GM19023 (cell line): ENCODE measurements around the gene POLR2J3.
"Not testable (repeated sequence)": the region's sequence is repeated elsewhere in the genome, so short reads cannot be mapped to it uniquely, and the experiment has no call there.

ENCODE experiments used
- ATAC-seq: cut with Tn5 transposase; IDR thresholded peaks from one replicate; pipeline ENCODE4 v1.9.1; 2021; ENCODE audit warnings: mild to moderate bottlenecking, moderate library complexity; ENCODE audit not compliant: unreplicated experiment

The POLR2J3 gene

GRCh38 chr7:102527182-102527581 is 45.2 kb downstream of the POLR2J3 start:
- not testable (repeated sequence) for ATAC-seq

DNA sequence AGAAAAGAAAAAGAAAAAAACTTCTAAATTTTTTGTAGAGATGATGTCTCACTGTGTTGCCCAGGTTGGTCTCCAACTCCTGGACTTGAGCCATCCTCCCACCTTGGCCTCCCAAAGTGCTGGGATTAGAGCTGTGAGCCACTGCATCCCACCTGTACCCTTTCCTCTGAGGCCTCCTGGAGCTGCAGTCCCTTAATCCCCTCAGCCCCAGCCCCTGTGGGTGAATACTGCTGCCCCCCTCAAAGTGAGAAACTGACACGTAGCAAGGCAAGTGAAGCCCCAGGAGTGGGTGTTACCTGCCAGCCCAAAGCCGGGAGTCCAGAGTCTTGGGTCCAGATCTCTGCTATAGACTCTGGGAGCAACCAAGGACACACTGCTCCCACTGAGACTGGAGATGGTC is 47.6 kb downstream of the POLR2J3 start:
- ATAC-seq = not testable (repeated sequence)

DNA sequence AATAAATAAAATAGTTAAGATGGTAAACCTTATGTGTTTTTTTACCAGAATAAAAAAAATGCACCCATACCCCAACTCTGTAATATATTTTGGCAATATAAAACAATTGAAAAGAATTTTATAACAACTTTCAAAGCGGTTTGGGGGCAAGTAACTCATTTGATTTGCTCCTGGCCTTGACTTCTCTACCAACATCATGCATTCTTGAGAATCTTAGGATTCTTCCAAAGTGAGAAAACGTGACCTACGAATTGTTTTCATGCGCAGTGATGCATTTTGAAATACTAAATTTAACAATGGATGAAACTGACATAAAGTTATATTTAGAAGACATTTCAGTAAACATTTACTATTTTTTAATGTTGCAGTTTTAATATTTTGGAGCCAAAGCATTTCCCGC is 51.6 kb downstream of the POLR2J3 start:
- ATAC-seq = not testable (repeated sequence)

DNA sequence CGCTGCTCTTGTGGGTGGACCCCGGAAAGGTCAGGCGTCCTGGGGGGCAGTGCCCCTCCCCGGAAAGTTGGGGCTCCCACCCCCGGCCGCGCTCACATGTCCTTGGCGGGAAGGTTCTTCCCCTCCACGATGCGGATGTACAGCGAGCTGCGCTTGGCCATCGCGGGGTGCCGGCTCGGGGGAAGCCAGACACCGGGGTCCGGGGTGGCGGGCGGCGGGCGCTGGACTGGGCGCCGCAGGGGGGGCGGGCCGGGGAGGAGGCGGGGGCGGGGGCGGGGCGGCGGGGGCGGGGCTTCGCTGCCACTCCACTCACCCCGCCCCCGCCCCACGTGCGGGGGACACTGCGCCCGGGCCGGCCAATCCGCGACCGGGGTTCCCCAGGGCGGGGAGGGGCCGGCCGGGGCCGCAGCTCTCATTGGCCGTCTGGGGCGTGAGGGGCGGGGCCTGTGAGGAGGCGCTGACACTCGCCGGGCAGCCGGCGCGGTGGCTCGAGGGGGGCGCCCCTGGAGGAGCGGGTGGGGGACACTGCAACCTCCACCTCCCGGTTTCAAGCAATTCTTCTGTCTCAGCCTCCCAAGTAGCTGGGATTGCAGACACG is 54.7 kb downstream of the POLR2J3 start, which contains the start of gene RASA4B:
Gene RASA4B, minus strand, starts transcription at position 228 of the 598 bp plus-strand sequence. Its CDS starts 67 bp downstream, at position 161.
- peak; percentile 60 for ATAC-seq
